ENCODE results near the gene NFKBIA.
"Not testable (repeated sequence)": the region's sequence is repeated elsewhere in the genome, so short reads cannot be mapped to it uniquely, and the experiment has no call there.

NFKBIA gene

DNA sequence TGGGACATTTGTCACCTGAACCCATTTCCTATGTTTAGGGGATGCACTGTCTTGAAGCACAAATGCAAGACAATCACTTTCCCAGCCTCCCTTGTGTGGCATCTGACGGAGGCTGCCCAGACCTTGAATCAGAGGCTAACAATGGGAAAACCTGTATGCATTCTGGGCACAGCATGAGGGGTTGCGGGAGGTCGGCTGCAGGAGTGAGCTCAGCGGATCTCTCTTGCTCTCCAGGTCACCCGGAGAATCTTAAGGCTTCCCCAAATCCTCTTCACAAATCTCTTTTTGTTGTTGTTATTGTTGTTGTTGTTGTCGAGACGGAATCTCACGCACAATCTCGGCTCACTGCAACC lies 15.3 kb downstream of the NFKBIA start:
- FAIRE-seq: no peak

DNA sequence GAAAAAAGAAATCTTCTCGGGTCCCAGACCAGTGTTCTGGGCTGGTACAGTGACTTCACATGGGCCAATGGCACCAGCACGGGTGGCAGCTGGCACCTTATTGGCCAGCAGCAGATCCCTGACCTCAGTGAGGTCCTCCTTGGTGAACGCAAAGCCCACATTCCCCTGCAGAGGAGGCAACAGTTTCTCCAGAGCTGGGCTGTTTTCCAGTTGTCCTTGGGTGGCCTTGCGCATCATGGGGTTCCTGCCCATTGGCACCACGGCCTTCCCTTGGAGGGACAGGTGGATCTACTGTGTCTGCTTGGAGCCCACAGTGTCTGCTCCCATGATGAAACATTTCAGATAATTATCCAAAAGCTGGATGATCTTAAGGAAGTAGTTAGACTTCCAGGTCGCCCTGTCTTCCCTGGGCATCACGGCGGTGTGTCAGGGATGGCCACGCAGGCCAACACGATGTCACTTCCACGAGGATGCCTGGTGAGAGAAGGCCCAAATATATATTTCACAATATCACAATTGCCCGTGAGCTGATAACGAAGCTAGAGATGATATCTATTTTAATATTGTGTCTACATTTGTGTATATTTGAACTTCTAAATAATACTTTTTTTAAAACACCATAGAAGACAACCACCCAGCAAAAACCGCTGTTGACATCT lies 15.8 kb downstream of the NFKBIA start:
- FAIRE-seq: no peak

DNA sequence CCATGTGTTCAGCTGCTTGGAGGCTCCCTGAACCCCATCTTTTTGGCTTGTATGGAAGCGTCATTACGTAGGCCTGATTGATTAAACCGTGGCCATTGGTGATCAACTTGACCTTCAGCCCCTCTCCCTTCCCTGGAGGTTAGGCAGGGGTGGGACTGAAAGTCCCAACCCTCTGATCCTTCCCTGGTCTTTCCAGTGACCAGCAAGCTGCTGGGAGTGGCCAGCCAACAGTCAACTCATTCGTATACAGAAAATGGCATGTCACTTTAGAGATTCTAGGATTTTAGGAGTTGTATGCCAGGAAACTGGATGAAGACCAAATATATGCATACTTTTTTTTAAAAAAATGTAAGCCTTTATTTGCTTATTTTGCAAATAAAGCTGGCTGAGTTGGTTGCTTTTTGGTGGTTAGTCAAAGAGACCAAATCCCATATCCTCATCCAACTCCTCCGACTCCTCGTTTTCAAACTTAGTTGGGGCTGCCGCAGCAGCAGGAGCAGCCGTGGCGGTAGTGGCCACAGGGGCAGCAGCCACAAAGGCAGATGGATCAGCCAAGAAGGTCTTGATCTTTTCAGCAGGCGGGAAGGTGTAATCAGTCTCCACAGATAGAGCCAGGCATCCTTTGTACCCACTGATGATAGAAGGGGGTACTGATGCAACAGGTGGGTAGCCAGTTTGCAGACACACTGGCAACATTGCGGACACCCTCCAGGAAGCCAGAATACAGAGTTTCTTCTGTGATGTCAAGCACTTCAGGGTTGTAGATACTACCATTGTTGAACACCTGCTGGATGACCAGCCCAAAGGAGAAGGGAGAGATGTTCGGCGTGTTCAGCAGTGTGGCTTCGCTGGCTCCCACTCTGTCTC lies 16.6 kb downstream of the NFKBIA start:
- no peak for FAIRE-seq

DNA sequence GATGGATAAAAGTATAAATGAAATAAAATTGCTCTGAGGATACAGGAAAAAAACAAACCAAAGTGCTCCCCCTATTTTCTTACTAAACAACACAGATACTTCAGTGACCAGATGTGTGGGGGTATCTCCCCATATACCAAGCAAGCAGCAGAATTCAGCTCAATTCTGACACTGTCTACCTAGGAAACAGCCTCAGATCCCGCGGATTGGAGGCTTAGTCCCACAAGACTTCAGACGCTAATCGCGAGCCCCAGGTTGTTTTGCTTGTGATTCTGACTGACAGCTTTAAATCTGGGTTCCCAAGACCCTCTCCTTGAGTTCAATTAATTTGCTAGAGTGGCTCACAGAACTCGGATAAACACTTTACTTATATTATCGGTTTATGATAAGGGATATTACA lies 17.3 kb downstream of the NFKBIA start:
- no peak for FAIRE-seq

DNA sequence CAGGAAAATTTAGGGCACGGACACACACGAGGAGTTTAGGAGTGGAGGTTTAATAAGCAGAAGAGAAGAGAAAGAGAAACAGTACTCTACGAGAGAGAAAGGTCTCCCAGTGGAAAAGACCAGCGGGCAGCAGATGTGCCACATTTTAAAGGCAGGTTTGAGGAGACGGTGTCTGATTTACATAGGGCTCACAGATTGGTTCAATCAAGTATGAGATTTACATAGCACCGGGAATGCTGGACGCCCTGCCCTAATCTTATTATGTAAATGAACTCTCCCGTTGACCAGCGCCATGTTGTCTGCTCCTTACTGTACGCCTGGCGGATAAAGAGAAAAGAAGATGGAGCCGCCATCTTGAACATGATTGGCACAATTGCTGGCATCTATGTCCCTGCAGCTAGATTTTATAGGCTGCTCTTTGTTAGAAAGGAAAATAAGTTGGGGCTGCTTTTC lies 17.9 kb downstream of the NFKBIA start:
- FAIRE-seq: no peak

DNA sequence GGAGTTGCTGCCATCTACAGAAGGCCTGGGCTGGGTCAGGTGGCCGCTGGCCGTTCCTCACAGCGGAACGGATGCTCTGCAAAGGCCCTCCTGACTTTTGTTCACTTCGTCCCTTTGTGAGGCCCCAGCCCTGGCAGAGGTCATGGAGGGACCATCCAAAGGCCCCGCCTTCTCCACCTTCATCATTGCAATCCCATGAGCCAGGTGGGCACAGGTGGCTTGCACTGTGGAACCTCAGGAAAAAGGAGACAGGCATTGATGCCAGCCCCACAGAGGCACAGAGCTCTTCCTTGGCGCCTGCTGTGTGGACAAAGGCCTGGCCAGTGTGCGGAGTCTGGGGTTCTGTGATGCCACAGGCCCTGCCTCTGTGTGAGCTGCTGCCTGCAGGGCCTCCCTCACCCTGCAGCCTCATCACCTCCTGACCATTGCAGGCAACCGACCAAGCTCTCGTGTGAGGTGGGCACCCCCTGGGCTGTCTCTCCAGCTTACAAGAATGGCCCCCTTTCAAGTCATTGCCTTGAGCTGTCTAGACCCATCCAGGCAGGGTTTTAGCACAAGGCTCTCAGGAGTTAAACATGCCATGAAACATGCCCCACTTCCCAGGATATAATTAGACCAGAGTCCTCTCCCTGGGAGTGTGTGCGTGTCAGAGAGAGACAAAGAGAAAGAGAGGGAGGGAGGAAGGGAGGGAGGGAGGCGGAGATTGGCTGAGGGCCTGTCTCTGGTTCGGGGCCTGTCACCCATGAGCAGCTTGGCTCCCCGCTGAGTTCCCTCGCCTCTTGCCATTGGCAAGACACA lies 19.3 kb downstream of the NFKBIA start:
- no peak for FAIRE-seq

DNA sequence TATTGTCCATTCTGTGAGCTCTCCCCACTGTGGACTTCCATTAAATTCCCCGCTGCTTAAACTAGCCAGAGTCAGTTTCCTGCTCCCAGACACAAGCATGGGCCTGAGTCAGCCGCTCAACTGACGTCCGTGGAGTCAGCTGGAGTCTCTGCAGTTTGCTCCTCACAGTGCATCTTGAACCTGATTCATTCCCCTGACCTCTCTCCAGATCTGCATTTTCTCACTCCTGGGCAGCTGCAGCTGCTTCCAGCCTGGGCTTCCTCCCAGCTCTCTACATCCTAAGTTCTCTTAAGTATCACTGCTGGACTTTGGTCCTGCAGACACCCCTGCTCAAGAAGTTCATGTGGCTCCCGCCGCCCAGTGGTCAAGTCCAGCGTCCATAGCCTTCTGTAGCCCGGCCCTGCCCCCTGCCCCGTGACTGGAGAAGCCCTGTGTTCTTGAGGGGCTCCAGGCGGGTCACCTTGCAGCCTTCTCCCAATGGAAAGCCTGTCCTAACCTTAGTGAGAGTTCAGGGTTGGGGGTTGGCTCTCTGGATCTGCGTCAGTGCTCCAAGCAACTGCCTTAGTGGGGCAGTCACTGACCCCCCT lies 20.0 kb downstream of the NFKBIA start:
- FAIRE-seq: no peak

DNA sequence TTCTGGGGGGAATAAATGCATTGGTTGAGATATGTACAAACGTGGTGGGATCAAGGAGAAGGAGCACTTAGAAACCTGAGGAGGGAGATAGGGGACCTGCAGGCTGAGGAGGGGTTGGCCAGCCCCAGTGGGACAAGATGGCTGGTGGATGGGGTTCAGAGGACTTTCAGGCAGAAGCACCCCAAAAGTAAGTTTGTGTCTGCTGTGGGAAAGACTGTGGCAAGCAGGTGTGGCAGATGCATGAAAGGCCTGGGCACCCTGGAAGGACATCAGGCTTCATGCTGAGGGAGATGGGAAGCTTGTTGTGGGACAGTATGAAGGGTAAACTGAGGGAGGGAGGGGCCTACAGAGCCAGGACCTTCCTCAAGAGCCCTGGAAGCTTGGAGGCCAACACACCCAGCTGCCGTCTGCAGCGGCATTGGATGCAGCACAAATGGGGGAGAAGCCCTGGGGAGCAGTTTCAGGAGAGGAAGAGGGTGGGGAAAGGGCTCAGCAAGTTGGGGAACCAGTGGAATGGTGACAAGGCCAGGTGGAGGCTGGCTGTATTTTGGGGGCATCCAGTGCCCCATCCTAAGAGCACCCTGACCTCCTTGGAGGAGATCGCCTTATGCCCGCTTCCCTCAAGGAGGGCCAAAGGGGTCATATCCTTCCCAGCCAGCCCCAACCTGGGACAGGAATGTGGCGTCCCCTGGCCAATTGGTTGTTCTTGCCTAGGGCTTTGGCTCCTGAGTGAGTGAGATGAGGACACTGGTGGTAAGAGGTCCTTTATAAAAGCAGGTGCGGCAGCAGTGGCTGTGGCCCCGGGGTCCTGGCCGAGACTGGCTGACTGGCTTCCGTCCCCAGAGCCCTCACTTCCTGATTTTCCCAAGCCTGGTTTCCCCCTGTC lies 20.7 kb downstream of the NFKBIA start:
- FAIRE-seq: no peak

DNA sequence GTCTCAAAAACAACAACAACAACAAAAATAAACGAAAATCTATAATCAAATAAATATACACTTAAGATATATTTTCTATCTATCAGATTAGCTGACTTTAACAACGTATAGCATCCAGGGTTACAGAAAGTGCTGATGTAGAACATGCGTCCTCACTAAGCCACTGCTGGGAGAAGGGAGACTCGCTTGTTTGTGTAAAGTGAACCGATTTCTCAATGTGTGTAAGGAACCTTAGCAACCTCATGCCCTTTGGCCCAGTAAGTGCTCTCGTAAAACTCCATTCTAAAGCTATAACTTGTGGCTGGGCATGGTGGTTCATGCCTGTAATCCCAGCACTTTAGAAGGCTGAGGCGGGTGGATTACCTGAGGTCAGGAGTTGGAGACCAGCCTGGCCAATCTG lies 23.8 kb downstream of the NFKBIA start:
- no peak for FAIRE-seq

DNA sequence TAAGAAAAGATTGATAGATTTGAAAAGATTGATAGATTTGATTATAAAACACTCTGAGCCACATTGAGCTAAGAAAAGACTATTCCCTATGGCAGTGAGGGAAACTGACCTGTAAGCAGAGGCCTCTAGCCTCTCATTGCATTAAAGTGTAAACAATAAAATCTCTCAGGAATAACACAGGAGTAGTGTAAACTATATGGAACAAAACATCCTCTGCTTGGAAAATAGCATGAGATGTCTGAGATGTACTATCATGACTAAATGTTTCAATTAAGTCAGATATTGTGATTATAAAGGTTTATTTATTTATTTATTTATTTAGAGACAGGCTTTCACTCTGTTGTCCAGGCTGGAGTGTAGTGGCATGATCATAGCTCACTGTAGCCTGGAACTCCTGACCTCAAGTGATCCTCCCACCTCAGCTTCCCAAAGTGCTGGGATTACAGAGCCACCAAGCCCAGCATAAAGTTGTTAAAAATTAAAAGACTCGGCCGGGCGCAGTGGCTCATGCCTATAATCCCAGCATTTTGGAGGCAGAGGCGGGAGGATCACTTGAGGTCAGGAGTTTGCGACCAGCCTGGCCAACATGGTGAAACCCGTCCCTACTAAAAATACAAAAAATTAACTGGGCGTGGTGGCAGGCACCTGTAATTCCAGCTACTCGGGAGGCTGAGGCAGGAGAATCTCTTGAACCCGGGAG lies 25.2 kb downstream of the NFKBIA start:
- not testable (repeated sequence) for FAIRE-seq

DNA sequence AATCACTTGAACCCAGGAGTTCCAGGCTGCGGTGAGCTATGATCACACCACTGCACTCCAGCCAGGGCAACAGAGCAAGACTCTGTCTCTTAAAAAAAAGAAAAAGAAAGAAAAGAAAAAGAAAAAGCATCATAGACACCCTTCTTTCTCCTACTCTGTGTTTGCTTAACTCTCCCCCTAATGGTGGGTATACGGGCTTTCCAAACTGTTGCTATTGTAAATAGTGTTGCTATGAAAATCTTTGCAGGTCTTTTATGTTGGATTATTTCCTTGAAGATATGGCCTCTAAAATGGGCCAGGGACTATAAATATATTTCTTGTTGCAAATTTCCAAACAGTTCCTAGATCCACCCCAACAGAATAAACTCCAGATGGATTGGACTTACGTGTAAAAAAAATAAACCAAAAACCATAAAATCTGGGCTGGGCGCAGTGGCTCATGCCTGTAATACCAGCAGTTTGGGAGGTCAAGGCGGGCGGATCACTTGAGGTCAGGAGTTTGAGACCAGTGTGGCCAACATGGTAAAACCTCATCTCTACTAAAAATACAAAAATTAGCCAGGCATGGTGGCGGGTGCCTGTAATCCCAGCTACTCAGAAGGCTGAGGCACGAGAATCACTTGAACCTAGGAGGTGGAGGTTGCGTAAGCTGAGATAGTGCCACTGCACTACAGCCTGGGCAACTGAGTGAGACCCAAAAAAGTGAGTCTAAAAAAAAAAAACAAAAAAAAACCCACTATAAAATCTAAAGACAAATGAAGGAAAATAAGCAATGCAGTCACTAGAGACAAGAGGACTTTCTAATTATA lies 25.9 kb downstream of the NFKBIA start:
- FAIRE-seq: no peak

DNA sequence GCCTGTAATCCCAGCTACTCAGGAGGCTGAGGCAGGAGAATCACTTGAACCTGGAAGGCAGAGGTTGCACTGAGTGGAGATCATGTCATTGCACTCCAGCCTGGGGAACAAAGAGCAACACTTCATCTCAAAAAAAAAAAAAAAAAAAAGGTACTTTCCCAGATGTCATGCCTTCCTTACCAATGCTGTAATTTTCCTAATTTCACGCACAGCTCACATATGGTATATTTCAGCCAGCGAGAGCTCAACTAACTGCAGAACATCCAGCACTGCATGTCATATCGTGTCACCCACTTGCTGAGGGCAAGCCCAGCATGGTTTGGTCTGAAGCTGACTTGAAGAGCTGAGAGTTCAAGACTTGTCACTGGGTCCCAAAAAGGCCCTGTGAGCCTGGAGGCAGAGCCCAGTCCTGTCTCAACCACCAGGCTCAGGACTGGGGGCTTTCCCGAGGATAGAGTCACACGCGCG lies 29.0 kb downstream of the NFKBIA start:
- FAIRE-seq: no peak

DNA sequence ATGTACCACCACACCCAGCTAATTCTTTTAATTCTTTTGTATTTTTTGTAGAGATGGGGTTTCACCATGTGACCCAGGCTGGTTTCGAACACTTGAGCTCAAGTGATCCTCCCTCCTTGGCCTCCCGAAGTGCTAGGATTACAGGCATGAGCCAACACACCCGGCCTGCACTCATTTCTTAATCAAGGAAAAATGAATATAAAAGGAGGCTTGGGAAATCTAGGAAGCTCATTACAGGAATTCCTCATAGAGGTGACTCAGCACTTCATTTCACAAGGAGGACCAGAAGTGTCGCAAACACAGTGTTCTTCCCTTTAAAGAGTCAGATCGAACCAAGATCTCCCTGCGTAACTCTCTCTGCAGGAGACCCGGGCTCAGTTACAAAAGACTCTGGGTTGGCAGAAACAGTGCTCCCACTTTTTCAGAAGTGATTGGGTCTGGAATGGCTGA lies 30.3 kb downstream of the NFKBIA start:
- FAIRE-seq: no peak

DNA sequence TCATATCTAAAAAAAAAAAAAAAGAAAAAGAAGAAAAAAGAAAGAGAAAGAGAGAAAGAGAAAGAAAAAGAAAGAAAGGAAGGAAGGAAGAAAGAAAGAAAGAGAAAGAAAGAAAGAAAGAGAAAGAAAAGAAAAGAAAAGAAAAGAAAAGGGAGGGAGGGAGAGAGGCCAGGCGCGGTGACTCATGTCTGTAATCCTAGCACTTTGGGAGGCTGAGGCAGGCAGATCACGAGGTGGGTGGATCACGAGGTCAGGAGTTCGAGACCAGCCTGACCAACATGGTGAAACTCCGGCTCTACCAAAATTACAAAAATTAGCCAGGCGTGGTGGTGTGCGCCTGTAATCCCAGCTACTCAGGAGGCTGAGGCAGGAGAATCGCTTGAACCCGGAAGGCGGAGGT lies 31.3 kb downstream of the NFKBIA start:
- FAIRE-seq: not testable (repeated sequence)

DNA sequence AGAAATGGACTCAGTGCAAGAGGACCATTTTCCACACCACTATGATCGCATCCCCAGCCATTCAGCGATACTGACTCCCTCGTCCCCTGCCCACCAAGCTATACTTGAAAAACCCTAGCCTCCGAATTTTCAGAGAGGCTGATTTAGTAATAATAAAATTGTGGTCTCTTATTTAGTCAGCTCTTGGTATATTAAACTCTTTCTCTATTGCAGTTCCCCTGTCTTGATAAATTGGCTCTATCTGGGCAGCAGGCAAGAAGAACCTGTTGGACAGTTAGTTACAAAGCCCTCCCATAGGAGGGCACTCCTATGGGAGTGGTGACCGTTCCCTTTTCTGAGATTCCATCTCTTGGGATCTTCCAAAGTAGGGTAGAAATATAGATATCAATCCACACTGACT lies 33.6 kb downstream of the NFKBIA start:
- FAIRE-seq: no peak

DNA sequence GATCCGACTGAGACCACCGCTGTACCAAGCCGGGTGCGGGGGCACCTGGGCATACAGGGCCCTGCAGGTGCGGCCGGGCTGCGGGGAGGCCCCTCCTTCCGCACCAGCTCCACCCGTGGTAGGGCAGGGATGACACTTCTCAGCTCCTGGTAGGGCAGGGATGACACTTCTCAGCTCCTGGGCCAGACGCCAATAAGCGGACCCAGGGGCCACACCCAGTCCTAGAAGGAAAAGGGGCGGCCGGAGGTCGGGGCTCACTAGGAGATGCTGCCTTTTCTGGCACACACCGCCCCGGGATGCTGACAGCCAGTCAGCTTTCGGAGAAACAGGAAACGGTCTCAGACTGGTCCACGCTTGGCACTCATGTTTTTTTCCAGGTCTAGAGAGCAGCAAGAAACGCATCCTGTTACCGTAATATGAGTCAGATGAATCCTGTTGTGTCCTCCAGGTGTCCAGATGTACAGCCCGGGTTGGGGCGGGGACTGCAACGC lies 34.8 kb downstream of the NFKBIA start:
- no peak for FAIRE-seq

DNA sequence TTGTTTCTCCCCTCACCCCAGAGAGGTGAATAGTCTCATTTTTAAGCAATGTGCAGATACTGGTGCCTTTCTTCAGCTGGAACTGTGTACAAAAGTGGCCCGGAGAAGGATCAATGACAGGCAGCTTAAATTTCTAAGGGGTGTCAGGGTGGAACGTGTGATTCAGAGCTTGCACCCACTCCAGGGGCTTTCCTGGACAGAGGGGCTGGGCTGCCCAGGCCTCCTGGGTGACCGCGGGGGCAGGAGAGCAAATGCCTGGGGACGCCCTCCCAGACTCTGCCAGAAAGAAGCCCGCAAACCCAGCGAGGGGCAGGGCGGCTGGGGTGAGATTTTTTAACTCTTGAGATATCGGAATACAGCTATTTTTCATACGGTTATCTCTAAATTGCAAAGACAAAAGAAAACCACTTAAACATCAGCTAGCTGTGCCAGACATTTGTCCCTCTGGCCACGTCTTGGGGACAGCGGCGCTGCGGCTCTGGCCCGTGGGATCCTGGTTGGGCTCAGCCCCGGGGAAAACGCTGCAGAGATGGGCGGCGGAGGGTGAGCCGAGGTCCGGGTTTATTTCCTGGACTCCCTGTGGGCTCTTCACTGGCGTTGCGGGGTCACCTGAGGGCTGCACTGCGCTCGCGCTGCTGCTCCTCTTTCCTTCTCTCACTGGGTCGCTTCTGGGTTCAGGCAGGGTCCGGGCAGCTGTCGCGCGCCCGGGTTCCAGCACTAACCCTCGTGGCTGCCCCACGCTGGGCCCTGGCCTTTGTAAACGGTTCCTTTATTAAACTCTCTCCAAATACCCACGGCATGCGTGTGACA lies 35.8 kb downstream of the NFKBIA start:
- FAIRE-seq: no peak

DNA sequence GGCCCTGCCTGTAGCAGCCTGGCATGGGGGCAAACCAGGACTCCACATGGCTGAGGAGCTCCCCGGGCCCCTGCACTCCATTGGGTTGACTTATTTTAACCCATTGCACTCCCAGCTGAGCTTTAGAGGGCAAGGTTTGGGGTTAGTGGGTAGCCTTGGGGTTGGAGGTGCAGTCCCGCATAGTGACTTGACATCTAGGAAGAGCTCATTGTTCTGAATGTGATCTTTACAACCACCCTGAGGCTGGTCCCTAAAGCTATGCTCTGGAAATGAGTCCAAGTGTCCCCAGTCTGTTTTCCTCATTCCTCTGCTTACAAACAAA lies 36.4 kb downstream of the NFKBIA start:
- no peak for FAIRE-seq

DNA sequence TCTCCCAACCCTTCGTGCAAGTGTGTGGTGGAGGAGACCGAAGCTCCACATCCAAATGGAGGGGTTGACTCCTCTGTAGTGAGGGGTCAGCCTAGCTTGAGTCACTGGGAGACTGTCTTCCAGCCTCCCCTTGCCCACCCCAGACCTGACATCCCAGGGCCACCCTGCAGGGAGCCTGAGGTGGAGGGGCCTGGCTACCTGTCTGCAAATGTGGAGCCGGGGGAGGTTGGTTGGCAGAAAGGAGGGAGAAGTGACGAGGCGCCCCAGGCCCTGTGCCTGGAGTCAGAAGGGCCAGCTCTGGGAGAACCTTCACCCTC lies 37.5 kb downstream of the NFKBIA start:
- FAIRE-seq: no peak
